Epithelial cell of esophagus (primary cell): ENCODE data around the gene MALT1.

ENCODE experiments used
- DNase-seq: peaks from one replicate; pipeline ENCODE4 v3.0.0; 2010; ENCODE audit warnings: low read depth
- H3K4me3 ChIP-seq: 2 replicates; pipeline ENCODE4 v1.5.1; 2011; ENCODE audit warnings: mild to moderate bottlenecking, low read length, control low read depth
- CTCF ChIP-seq: IDR thresholded peaks from 2 replicates; pipeline ENCODE4 v1.5.1; 2011; ENCODE audit warnings: low read depth, mild to moderate bottlenecking, low read length, control low read depth, inconsistent platforms; ENCODE audit not compliant: insufficient read depth; ENCODE audit errors: missing control alignments

MALT1 gene

GRCh38 chr18:58728719-58729118 is 57.5 kb downstream of the MALT1 start:
- DNase-seq: no peak
- no peak for TF ChIP-seq CTCF
- no peak overlapping the region for H3K4me3 ChIP-seq

GRCh38 chr18:58730618-58731017 is 59.4 kb downstream of the MALT1 start:
- no peak for DNase-seq
- no peak for TF ChIP-seq CTCF
- no peak overlapping the region for H3K4me3 ChIP-seq

GRCh38 chr18:58732471-58732870 is 61.2 kb downstream of the MALT1 start:
- no peak for TF ChIP-seq CTCF
- H3K4me3 ChIP-seq: no peak overlapping the region
- DNase-seq: no peak

GRCh38 chr18:58733866-58734265 is 62.6 kb downstream of the MALT1 start:
- TF ChIP-seq CTCF: no peak
- DNase-seq: no peak

GRCh38 chr18:58738322-58738721 is 67.1 kb downstream of the MALT1 start:
- DNase-seq: no peak
- no peak for TF ChIP-seq CTCF
- H3K4me3 ChIP-seq: no peak overlapping the region

More at GRCh38 chr18:58733866-58734265, 62.6 kb downstream of the MALT1 start:
- no peak overlapping the region for H3K4me3 ChIP-seq

- no peak overlapping the region for H3K4me3 ChIP-seq
- no peak for DNase-seq
- TF ChIP-seq CTCF: no peak
These were observed 74.6 kb downstream of the MALT1 start for GRCh38 chr18:58745914-58746313.

- no peak overlapping the region for H3K4me3 ChIP-seq
- TF ChIP-seq CTCF: no peak
- DNase-seq: no peak
These were observed 77.8 kb downstream of the MALT1 start for GRCh38 chr18:58748899-58749595.
